Measurements from ENCODE around the gene THOC6.

THOC6 gene

GRCh38 chr16:3023415-3023668, 493 bp upstream of the THOC6 start:
- no peak for DNase-seq (ENCODE audit: low spot score)
- in situ Hi-C loops (cut with MboI; ENCODE audit: low pct_unique_long_range_greater_than_20kb, low sequenced_read_pairs, unreplicated experiment): no loop called here
- TF ChIP-seq CTCF (IDR thresholded peaks at IDR 0.05; ENCODE audit: extremely low read depth, insufficient read depth, missing control alignments): no peak

- no peak for TF ChIP-seq CTCF (IDR thresholded peaks at IDR 0.05; ENCODE audit: extremely low read depth, insufficient read depth, missing control alignments)
- no peak for DNase-seq (ENCODE audit: low spot score)
- in situ Hi-C loops (cut with MboI; ENCODE audit: low pct_unique_long_range_greater_than_20kb, low sequenced_read_pairs, unreplicated experiment): no loop called here
Observed at GRCh38 chr16:3025032-3026002, 1.5 kb downstream of the THOC6 start.

GRCh38 chr16:3026003-3026378, 2.2 kb downstream of the THOC6 start:
- TF ChIP-seq CTCF (IDR thresholded peaks at IDR 0.05; ENCODE audit: extremely low read depth, insufficient read depth, missing control alignments): no peak
- DNase-seq (ENCODE audit: low spot score): no peak
- in situ Hi-C loops (cut with MboI; ENCODE audit: low pct_unique_long_range_greater_than_20kb, low sequenced_read_pairs, unreplicated experiment): no loop called here

- no peak for DNase-seq (ENCODE audit: low spot score)
- in situ Hi-C loops (cut with MboI; ENCODE audit: low pct_unique_long_range_greater_than_20kb, low sequenced_read_pairs, unreplicated experiment): no loop called here
- no peak for TF ChIP-seq CTCF (IDR thresholded peaks at IDR 0.05; ENCODE audit: extremely low read depth, insufficient read depth, missing control alignments)
Observed at GRCh38 chr16:3026609-3027488, 3.0 kb downstream of the THOC6 start.

- no peak for DNase-seq (ENCODE audit: low spot score)
- TF ChIP-seq CTCF (IDR thresholded peaks at IDR 0.05; ENCODE audit: extremely low read depth, insufficient read depth, missing control alignments): no peak
- in situ Hi-C loops (cut with MboI; ENCODE audit: low pct_unique_long_range_greater_than_20kb, low sequenced_read_pairs, unreplicated experiment): no loop called here
Observed at GRCh38 chr16:3027489-3027795, 3.6 kb downstream of the THOC6 start.

GRCh38 chr16:3027983-3028715, 4.3 kb downstream of the THOC6 start:
- in situ Hi-C loops (cut with MboI; ENCODE audit: low pct_unique_long_range_greater_than_20kb, low sequenced_read_pairs, unreplicated experiment): no loop called here
- peak; percentile 97 for DNase-seq (ENCODE audit: low spot score)
- peak; percentile 94 for TF ChIP-seq CTCF (IDR thresholded peaks at IDR 0.05; ENCODE audit: extremely low read depth, insufficient read depth, missing control alignments)

Measured in GM13977 (cell line).